ENCODE measurements around the gene IL9.

The IL9 gene

GRCh38 chr5:135850231-135850630 lies 45.4 kb downstream of the IL9 start:
- no peak overlapping the region for H3K9ac ChIP-seq (ENCODE audit: low read length)
- no peak for DNase-seq
- TF ChIP-seq EZH2phosphoT487 (IDR thresholded peaks at IDR 0.05; ENCODE audit: low read length) = no peak
- TF ChIP-seq, protein P1, sequence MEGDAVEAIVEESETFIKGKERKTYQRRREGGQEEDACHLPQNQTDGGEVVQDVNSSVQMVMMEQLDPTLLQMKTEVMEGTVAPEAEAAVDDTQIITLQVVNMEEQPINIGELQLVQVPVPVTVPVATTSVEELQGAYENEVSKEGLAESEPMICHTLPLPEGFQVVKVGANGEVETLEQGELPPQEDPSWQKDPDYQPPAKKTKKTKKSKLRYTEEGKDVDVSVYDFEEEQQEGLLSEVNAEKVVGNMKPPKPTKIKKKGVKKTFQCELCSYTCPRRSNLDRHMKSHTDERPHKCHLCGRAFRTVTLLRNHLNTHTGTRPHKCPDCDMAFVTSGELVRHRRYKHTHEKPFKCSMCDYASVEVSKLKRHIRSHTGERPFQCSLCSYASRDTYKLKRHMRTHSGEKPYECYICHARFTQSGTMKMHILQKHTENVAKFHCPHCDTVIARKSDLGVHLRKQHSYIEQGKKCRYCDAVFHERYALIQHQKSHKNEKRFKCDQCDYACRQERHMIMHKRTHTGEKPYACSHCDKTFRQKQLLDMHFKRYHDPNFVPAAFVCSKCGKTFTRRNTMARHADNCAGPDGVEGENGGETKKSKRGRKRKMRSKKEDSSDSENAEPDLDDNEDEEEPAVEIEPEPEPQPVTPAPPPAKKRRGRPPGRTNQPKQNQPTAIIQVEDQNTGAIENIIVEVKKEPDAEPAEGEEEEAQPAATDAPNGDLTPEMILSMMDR (IDR thresholded peaks at IDR 0.05; ENCODE audit: low read length) = no peak
- no peak for TF ChIP-seq EZH2 (optimal IDR thresholded peaks at IDR 0.05; ENCODE audit: low read depth, low read length)

DNA sequence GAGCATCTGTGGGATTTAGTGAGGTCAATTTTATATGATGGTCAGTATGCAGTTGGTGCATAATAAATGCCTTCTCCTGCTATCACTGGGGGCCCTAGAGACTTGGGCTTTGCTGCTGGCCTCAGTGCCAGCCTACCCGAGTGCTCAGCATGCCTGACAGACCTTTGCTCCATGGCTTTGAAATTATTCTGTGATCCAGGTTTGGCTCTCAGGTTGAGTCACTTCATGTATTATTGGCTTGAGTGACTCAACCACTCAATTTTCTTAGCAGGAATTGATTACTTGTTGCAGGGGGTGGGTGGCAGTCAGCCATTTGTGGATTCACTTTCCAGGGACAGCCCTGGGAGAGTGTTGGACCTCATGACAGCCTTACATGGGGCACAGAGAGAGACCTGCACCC lies 47.7 kb downstream of the IL9 start:
- no peaks in the 10 kb centered on the region for H3F3A ChIP-seq (ENCODE audit: insufficient read depth, low read length)
- no peaks in the 10 kb centered on the region for H3K9me2 ChIP-seq (replicated peaks; ENCODE audit: insufficient read depth, low read length)
- no peak for TF ChIP-seq EZH2 (optimal IDR thresholded peaks at IDR 0.05; ENCODE audit: low read depth, low read length)
- TF ChIP-seq EZH2phosphoT487 (IDR thresholded peaks at IDR 0.05; ENCODE audit: low read length) = no peak
- TF ChIP-seq, protein P1 (IDR thresholded peaks at IDR 0.05; ENCODE audit: low read length) = no peak

More at GRCh38 chr5:135850231-135850630, 45.4 kb downstream of the IL9 start:
- no peaks in the 10 kb centered on the region for H4K20me1 ChIP-seq (ENCODE audit: insufficient read depth, low read length)
- H2AFZ ChIP-seq (ENCODE audit: low read length) = no peak overlapping the region
- H3K4me1 ChIP-seq (ENCODE audit: low read length) = no peaks in the 10 kb centered on the region
- no peaks in the 10 kb centered on the region for H3F3A ChIP-seq (ENCODE audit: insufficient read depth, low read length)
- H3K27ac ChIP-seq (ENCODE audit: low read length) = no peak overlapping the region
- no peaks in the 10 kb centered on the region for H3K9me3 ChIP-seq (replicated peaks; ENCODE audit: insufficient read depth, low read length)
- no peaks in the 10 kb centered on the region for H3K36me3 ChIP-seq (replicated peaks; ENCODE audit: insufficient read depth, low read length)
- H3K4me3 ChIP-seq (ENCODE audit: low read length) = no peak overlapping the region
- H3K79me2 ChIP-seq (ENCODE audit: low read length) = no peaks in the 10 kb centered on the region
- H3K9me2 ChIP-seq (replicated peaks; ENCODE audit: insufficient read depth, low read length) = no peaks in the 10 kb centered on the region
- H3K27me3 ChIP-seq (replicated peaks; ENCODE audit: insufficient read depth, low read length) = no peaks in the 10 kb centered on the region
- H3K4me2 ChIP-seq (ENCODE audit: low read depth, low read length) = no peak overlapping the region

GRCh38 chr5:135846311-135846710 lies 49.3 kb downstream of the IL9 start:
- DNase-seq = no peak
- no peaks in the 10 kb centered on the region for H3K9me3 ChIP-seq (replicated peaks; ENCODE audit: insufficient read depth, low read length)
- H3K36me3 ChIP-seq (replicated peaks; ENCODE audit: insufficient read depth, low read length) = no peaks in the 10 kb centered on the region
- H3K4me3 ChIP-seq (ENCODE audit: low read length) = no peak overlapping the region
- no peaks in the 10 kb centered on the region for H4K20me1 ChIP-seq (ENCODE audit: insufficient read depth, low read length)
- H3K4me2 ChIP-seq (ENCODE audit: low read depth, low read length) = no peak overlapping the region
- H3K4me1 ChIP-seq (ENCODE audit: low read length) = no peaks in the 10 kb centered on the region
- no peaks in the 10 kb centered on the region for H3K27me3 ChIP-seq (replicated peaks; ENCODE audit: insufficient read depth, low read length)
- TF ChIP-seq, protein P1 (IDR thresholded peaks at IDR 0.05; ENCODE audit: low read length) = no peak
- TF ChIP-seq EZH2phosphoT487 (IDR thresholded peaks at IDR 0.05; ENCODE audit: low read length) (no peak), EZH2 (optimal IDR thresholded peaks at IDR 0.05; ENCODE audit: low read depth, low read length) (no peak)
- H3K27ac ChIP-seq (ENCODE audit: low read length) = no peak overlapping the region
- H3K9ac ChIP-seq (ENCODE audit: low read length) = no peak overlapping the region
- no peak overlapping the region for H2AFZ ChIP-seq (ENCODE audit: low read length)
- no peaks in the 10 kb centered on the region for H3K9me2 ChIP-seq (replicated peaks; ENCODE audit: insufficient read depth, low read length)
- no peaks in the 10 kb centered on the region for H3F3A ChIP-seq (ENCODE audit: insufficient read depth, low read length)
- no peaks in the 10 kb centered on the region for H3K79me2 ChIP-seq (ENCODE audit: low read length)

More for the DNA sequence above, 47.7 kb downstream of the IL9 start:
- Histone ChIP-seq H3K4me2 (ENCODE audit: low read depth, low read length) (no peak overlapping the region), H3K9ac (ENCODE audit: low read length) (no peak overlapping the region), H3K4me3 (ENCODE audit: low read length) (no peak overlapping the region), H3K36me3 (replicated peaks; ENCODE audit: insufficient read depth, low read length) (no peaks in the 10 kb centered on the region), H3K9me3 (replicated peaks; ENCODE audit: insufficient read depth, low read length) (no peaks in the 10 kb centered on the region), H4K20me1 (ENCODE audit: insufficient read depth, low read length) (no peaks in the 10 kb centered on the region), H3K79me2 (ENCODE audit: low read length) (no peaks in the 10 kb centered on the region), H3K4me1 (ENCODE audit: low read length) (no peaks in the 10 kb centered on the region), H3K27ac (ENCODE audit: low read length) (no peak overlapping the region), H3K27me3 (replicated peaks; ENCODE audit: insufficient read depth, low read length) (no peaks in the 10 kb centered on the region), H2AFZ (ENCODE audit: low read length) (no peak overlapping the region)
- no peak for DNase-seq

Data from MM.1S (cell line).